Endodermal cell (in vitro differentiated cells): ENCODE data around the gene CHST2. TPM values are rescaled to one million over a fixed set of nuclear protein-coding genes. Genes with fewer than 3 reads are reported as not detected.

Source experiments
- DNase-seq: peaks from one replicate; pipeline ENCODE4 v3.0.0-alpha.2; 2017
- H3K27ac ChIP-seq: 2 replicates; pipeline ENCODE4 v1.5.1; 2013; ENCODE audit warnings: mild to moderate bottlenecking, low read depth, low read length, moderate library complexity
- H3K27me3 ChIP-seq: 2 replicates; pipeline ENCODE4 v1.6.1; 2013; ENCODE audit warnings: mild to moderate bottlenecking, low read length, moderate library complexity; ENCODE audit not compliant: insufficient read depth, control insufficient read depth, poor library complexity, severe bottlenecking
- H3K36me3 ChIP-seq: 2 replicates; pipeline ENCODE4 v1.7.0; 2013; ENCODE audit warnings: mild to moderate bottlenecking, low read length, moderate library complexity; ENCODE audit not compliant: control insufficient read depth, insufficient read depth
- H3K4me1 ChIP-seq: one replicate; pipeline ENCODE4 v1.7.0; 2013; ENCODE audit warnings: low read length; ENCODE audit not compliant: control insufficient read depth, insufficient read depth
- H3K4me3 ChIP-seq: 2 replicates; pipeline ENCODE4 v1.5.1; 2013; ENCODE audit warnings: mild to moderate bottlenecking, low read length, moderate library complexity
- H3K9ac ChIP-seq: 2 replicates; pipeline ENCODE4 v1.6.1; 2013; ENCODE audit warnings: mild to moderate bottlenecking, low read length, moderate library complexity; ENCODE audit not compliant: poor library complexity, severe bottlenecking; ENCODE audit errors: extremely low read depth
- H3K9me3 ChIP-seq: 2 replicates; pipeline ENCODE4 v1.6.1; 2013; ENCODE audit warnings: mild to moderate bottlenecking, low read length, moderate library complexity; ENCODE audit not compliant: control insufficient read depth
- H3K27ac Mint-ChIP-seq: 2 replicates; pipeline ENCODE4 v1.8.0; 2020; ENCODE audit warnings: mixed read lengths
- H3K27me3 Mint-ChIP-seq: 2 replicates; pipeline ENCODE4 v1.8.0; 2021; ENCODE audit warnings: mild to moderate bottlenecking, mixed read lengths; ENCODE audit not compliant: insufficient read depth
- H3K36me3 Mint-ChIP-seq: 2 replicates; pipeline ENCODE4 v1.8.0; 2020; ENCODE audit warnings: low read depth, mixed read lengths
- H3K4me1 Mint-ChIP-seq: 2 replicates; pipeline ENCODE4 v1.8.0; 2020; ENCODE audit warnings: mixed read lengths
- H3K4me3 Mint-ChIP-seq: 2 replicates; pipeline ENCODE4 v1.8.0; 2020; ENCODE audit warnings: mild to moderate bottlenecking, moderate library complexity, mixed read lengths
- H3K9me3 Mint-ChIP-seq: 2 replicates; pipeline ENCODE4 v1.8.0; 2020; ENCODE audit warnings: mild to moderate bottlenecking, mixed read lengths
- whole genome bisulfite sequencing, 2 experiments: methylation state at CpG; one replicate each; pipeline versions ENCODE4 v1.1.5 to v1.1.7; 2013; ENCODE audit warnings: missing lambda C conversion rate in 2 of 2, mixed read lengths in 1 of 2; ENCODE audit not compliant: insufficient coverage in 1 of 2, insufficient read length in 1 of 2; 5-methylcytosine and 5-hydroxymethylcytosine counted together
- total RNA-seq, 2 donors: library from RNA; stranded (reverse); fragmentation: NEBNext Ultra II Directional in 1 of 2; extraction: Animal tissue kit (Norgen Biotek cat#: 25700) in 1 of 2; gene quantifications; 2 replicates in 1 of 2; 3 replicates in 1 of 2; pipeline ENCODE4 v1.2.1, GENCODE V29; 2021
- TF ChIP-seq, protein P1 (sequence below): fragments of 200-600 bp; sonication (generic); conservative IDR thresholded peaks from 2 replicates; pipeline ENCODE4 v1.5.0; 2021; ENCODE audit warnings: antibody characterized with exemption, mild to moderate bottlenecking

The CHST2 gene
- total RNA-seq, 2 donors from 2014 or later = 3.4 to 7.2 TPM

DNA sequence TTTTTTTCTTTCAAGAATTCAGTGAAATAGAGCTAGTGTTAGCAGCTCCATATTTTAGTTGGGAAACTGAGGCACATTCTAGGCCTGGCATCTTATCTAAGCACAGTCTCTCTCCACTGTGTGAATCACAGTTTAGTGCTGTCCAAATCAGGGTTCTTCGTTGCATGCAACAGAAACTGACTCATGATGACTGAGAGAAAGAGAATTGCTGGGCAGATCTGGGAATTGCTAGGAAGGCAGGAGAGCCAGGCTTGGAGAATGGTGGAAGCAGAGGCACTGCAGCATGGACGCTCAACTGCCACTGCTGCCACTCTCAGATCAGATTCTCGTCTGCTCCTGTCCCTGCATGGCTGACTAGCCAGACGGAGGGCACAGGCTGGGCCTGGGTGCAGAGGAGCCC lies 40.7 kb upstream of the CHST2 start:
- no peaks in the 10 kb centered on the region for H3K27me3 ChIP-seq
- TF ChIP-seq, protein P1, sequence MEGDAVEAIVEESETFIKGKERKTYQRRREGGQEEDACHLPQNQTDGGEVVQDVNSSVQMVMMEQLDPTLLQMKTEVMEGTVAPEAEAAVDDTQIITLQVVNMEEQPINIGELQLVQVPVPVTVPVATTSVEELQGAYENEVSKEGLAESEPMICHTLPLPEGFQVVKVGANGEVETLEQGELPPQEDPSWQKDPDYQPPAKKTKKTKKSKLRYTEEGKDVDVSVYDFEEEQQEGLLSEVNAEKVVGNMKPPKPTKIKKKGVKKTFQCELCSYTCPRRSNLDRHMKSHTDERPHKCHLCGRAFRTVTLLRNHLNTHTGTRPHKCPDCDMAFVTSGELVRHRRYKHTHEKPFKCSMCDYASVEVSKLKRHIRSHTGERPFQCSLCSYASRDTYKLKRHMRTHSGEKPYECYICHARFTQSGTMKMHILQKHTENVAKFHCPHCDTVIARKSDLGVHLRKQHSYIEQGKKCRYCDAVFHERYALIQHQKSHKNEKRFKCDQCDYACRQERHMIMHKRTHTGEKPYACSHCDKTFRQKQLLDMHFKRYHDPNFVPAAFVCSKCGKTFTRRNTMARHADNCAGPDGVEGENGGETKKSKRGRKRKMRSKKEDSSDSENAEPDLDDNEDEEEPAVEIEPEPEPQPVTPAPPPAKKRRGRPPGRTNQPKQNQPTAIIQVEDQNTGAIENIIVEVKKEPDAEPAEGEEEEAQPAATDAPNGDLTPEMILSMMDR = no peak
- no peak overlapping the region for H3K27ac ChIP-seq
- H3K9me3 ChIP-seq = no peaks in the 10 kb centered on the region
- 88 to 89% methylated on average over 4 of the region's 4 CpGs for WGBS, 2 experiments
- Mint-ChIP-seq H3K36me3 (peaks cover 2% of the 10 kb centered on the region), H3K4me1 (peaks cover 6% of the 10 kb centered on the region), H3K9me3 (peaks cover 5% of the 10 kb centered on the region), H3K4me3 (no peak overlapping the region), H3K27me3 (no peaks in the 10 kb centered on the region), H3K27ac (no peak overlapping the region)
- H3K36me3 ChIP-seq = no peaks in the 10 kb centered on the region
- H3K9ac ChIP-seq = no peak overlapping the region
- no peak for DNase-seq
- no peak overlapping the region for H3K4me3 ChIP-seq
- H3K4me1 ChIP-seq = no peaks in the 10 kb centered on the region

DNA sequence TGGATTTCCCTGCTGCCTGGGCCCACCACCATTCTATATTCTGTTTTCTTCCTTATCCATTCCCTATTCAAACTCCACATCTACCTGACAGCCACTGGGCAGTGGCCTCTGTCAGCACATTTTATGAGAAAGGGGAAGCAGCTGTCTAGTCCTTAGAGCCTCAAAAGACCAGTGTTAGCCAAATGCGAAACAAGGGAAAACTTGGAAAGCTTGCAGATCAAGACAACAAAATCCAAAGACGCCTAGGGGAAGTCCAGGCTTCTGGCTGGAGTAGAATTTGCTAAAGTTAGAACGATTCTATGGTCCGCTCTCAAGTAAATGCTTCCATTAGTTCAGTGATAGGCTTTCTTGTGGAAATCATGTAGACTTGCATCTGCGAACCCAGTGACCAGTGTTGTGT lies 39.4 kb upstream of the CHST2 start:
- H3K4me3 Mint-ChIP-seq = no peak overlapping the region
- Histone ChIP-seq H3K4me3 (no peak overlapping the region), H3K9ac (no peak overlapping the region), H3K36me3 (no peaks in the 10 kb centered on the region), H3K27ac (no peak overlapping the region), H3K9me3 (peaks cover 4% of the 10 kb centered on the region), H3K4me1 (no peaks in the 10 kb centered on the region), H3K27me3 (no peaks in the 10 kb centered on the region)
- peaks cover 7% of the 10 kb centered on the region for H3K36me3 Mint-ChIP-seq
- H3K27me3 Mint-ChIP-seq = no peaks in the 10 kb centered on the region
- TF ChIP-seq, protein P1 = no peak
- peaks cover 14% of the 10 kb centered on the region for H3K9me3 Mint-ChIP-seq
- DNase-seq = no peak
- 90 to 95% methylated on average over 4 to 5 of the region's 5 CpGs for WGBS, 2 experiments
- no peak overlapping the region for H3K27ac Mint-ChIP-seq
- no peaks in the 10 kb centered on the region for H3K4me1 Mint-ChIP-seq

DNA sequence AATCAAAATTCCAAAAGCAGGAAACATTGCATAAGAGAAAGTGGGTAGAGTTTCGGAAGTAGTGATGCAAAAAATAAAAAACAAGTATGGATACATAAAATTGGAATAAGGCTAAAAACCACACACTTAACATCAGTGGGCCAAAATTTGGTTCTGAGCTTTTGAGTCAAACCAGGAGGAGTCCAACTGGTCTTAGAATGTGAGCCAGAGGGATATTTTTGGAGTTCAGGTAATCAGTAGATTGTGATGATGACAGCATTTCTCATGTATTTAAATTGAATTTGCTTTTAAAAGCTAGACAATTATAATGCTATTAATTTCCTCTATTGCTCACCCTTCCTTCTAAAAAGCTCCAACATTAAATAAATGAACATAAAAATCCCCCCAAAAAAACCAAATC lies 38.2 kb upstream of the CHST2 start:
- H3K4me1 Mint-ChIP-seq = no peaks in the 10 kb centered on the region
- no peak overlapping the region for H3K27ac ChIP-seq
- H3K27me3 ChIP-seq = no peaks in the 10 kb centered on the region
- no CpG with 5 or more reads among the region's 1 CpG for WGBS, 2 experiments
- H3K4me1 ChIP-seq = no peaks in the 10 kb centered on the region
- no peak overlapping the region for H3K27ac Mint-ChIP-seq
- DNase-seq = no peak
- no peak overlapping the region for H3K4me3 Mint-ChIP-seq
- peaks cover 16% of the 10 kb centered on the region for H3K9me3 Mint-ChIP-seq
- TF ChIP-seq, protein P1 = no peak
- H3K4me3 ChIP-seq = no peak overlapping the region
- peaks cover 7% of the 10 kb centered on the region for H3K36me3 Mint-ChIP-seq
- no peak overlapping the region for H3K9ac ChIP-seq
- no peaks in the 10 kb centered on the region for H3K36me3 ChIP-seq
- H3K9me3 ChIP-seq = peaks cover 4% of the 10 kb centered on the region
- H3K27me3 Mint-ChIP-seq = no peaks in the 10 kb centered on the region
